ENCODE results near the gene ANKRD27. TPM values are rescaled to one million over a fixed set of nuclear protein-coding genes. Genes with fewer than 3 reads are reported as not detected.
"Not testable (repeated sequence)": the region's sequence is repeated elsewhere in the genome, so short reads cannot be mapped to it uniquely, and the experiment has no call there.

Gene ANKRD27
- total and polyA plus RNA-seq, 12 donors, result 7.6 to 24.5 (median 18.6) TPM

GRCh38 chr19:32653599-32653915 is 21.4 kb downstream of the ANKRD27 start:
- ATAC-seq (no peak), DNase-seq (no peak)
- H3K9me3 ChIP-seq, result no peaks in the 10 kb centered on the region
- no peak for TF ChIP-seq CTCF (IDR thresholded peaks at IDR 0.05)
- H3K4me1 ChIP-seq, result peaks cover 2 to 43% (median 23%) of the 10 kb centered on the region in 9 donors
- no peak overlapping the region for H3K4me3 ChIP-seq
- intact Hi-C loops (cut with DNase I), result no loop called here
- H3K27ac ChIP-seq, result peak overlapping the region in 3 of 10 donors; percentile 1 to 76 (median 56)
- no peaks in the 10 kb centered on the region for H3K27me3 ChIP-seq
- H3K36me3 ChIP-seq, result peaks cover 0 to 73% (median 4%) of the 10 kb centered on the region in 9 donors
- WGBS, 2 donors, result 93% methylated on average over 15 of the region's 15 CpGs

- DNase-seq, result peak; percentile 78 to 80
- 43 to 58% methylated on average over 12 of the region's 12 CpGs for WGBS, 2 donors
- peak overlapping the region in 9 of 10 donors; percentile 8 to 76 (median 62) for H3K27ac ChIP-seq
- H3K4me3 ChIP-seq, result no peak overlapping the region
- peaks cover 2 to 43% (median 23%) of the 10 kb centered on the region in 9 donors for H3K4me1 ChIP-seq
- no peaks in the 10 kb centered on the region for H3K9me3 ChIP-seq
- no peak for TF ChIP-seq CTCF (IDR thresholded peaks at IDR 0.05)
- H3K27me3 ChIP-seq, result no peaks in the 10 kb centered on the region
- intact Hi-C loops (cut with DNase I), result no loop called here
- peaks cover 0 to 73% (median 8%) of the 10 kb centered on the region in 9 donors for H3K36me3 ChIP-seq
- peak; percentile 52 to 83 (median 64) for ATAC-seq
Observed at GRCh38 chr19:32652894-32653598, 21.9 kb downstream of the ANKRD27 start.

- Histone ChIP-seq H3K27ac (peak overlapping the region; percentile 0 to 76 (median 59)), H3K4me1 (peaks cover 2 to 43% (median 23%) of the 10 kb centered on the region in 9 donors), H3K36me3 (peaks cover 0 to 73% (median 13%) of the 10 kb centered on the region in 9 donors)
- intact Hi-C loops (cut with DNase I); DNase-seq; H3K9me3 ChIP-seq; H3K4me3 ChIP-seq; ATAC-seq; H3K27me3 ChIP-seq: not testable (repeated sequence)
- 92% methylated on average over 13 of the region's 13 CpGs for WGBS, 2 donors
Observed at GRCh38 chr19:32652331-32652730, 22.6 kb downstream of the ANKRD27 start.

GRCh38 chr19:32651729-32652140 is 23.2 kb downstream of the ANKRD27 start:
- TF ChIP-seq CTCF (IDR thresholded peaks at IDR 0.05), result peak in 1 of 9 donors; percentile 24
- DNase-seq (peak; percentile 36 to 46), ATAC-seq (peak; percentile 65 to 87 (median 78))
- peaks cover 2 to 43% (median 23%) of the 10 kb centered on the region in 9 donors for H3K4me1 ChIP-seq
- H3K27ac ChIP-seq, result peak overlapping the region in 9 of 10 donors; percentile 0 to 76 (median 62)
- H3K27me3 ChIP-seq, result no peaks in the 10 kb centered on the region
- peaks cover 0 to 73% (median 17%) of the 10 kb centered on the region in 9 donors for H3K36me3 ChIP-seq
- intact Hi-C loops (cut with DNase I), result no loop called here
- H3K9me3 ChIP-seq, result no peaks in the 10 kb centered on the region
- WGBS, 2 donors, result 44 to 59% methylated on average over 8 of the region's 8 CpGs
- no peak overlapping the region for H3K4me3 ChIP-seq

- H3K4me1 ChIP-seq, result peaks cover 2 to 43% (median 23%) of the 10 kb centered on the region in 9 donors
- H3K27me3 ChIP-seq, result no peaks in the 10 kb centered on the region
- intact Hi-C loops (cut with DNase I), result no loop called here
- no peaks in the 10 kb centered on the region for H3K9me3 ChIP-seq
- peaks cover 0 to 72% (median 20%) of the 10 kb centered on the region in 9 donors for H3K36me3 ChIP-seq
- H3K4me3 ChIP-seq, result no peak overlapping the region
- TF ChIP-seq CTCF (IDR thresholded peaks at IDR 0.05), result no peak
- no peak for DNase-seq
- 89 to 96% methylated on average over 5 of the region's 5 CpGs for WGBS, 2 donors
- ATAC-seq, result no peak
- peak overlapping the region in 4 of 10 donors; percentile 36 to 85 (median 72) for H3K27ac ChIP-seq
Observed at GRCh38 chr19:32650671-32651070, 24.3 kb downstream of the ANKRD27 start.

All from heart right ventricle (tissue), 16 donors.